Fibroblast of lung (primary cell): ENCODE data around the gene CABP1. TPM values are rescaled to one million over a fixed set of nuclear protein-coding genes. Genes with fewer than 3 reads are reported as not detected.

ENCODE experiments used
- DNase-seq, 2 donors: peaks; one replicate each; pipeline versions ENCODE4 v3.0.0 to v3.0.0-alpha.2; 2010; ENCODE audit warnings: low read depth in 2 of 2
- H2AFZ ChIP-seq: 2 replicates; pipeline ENCODE4 v1.5.1; 2012; ENCODE audit warnings: low read length, control low read depth, inconsistent platforms
- H3K27ac ChIP-seq: 2 replicates; pipeline ENCODE4 v1.5.1; 2011; ENCODE audit warnings: low read length, control low read depth; ENCODE audit not compliant: insufficient read depth
- H3K27me3 ChIP-seq: 2 replicates; pipeline ENCODE4 v1.5.1; 2011; ENCODE audit warnings: mild to moderate bottlenecking, low read length; ENCODE audit not compliant: control insufficient read depth, insufficient read depth
- H3K36me3 ChIP-seq: 2 replicates; pipeline ENCODE4 v1.5.1; 2011; ENCODE audit warnings: low read length; ENCODE audit not compliant: control insufficient read depth, insufficient read depth
- H3K4me1 ChIP-seq: 2 replicates; pipeline ENCODE4 v1.5.1; 2011; ENCODE audit warnings: low read length; ENCODE audit not compliant: control insufficient read depth, insufficient read depth; ENCODE audit errors: extremely low read depth
- H3K4me2 ChIP-seq: 2 replicates; pipeline ENCODE4 v1.5.1; 2011; ENCODE audit warnings: low read length, control low read depth; ENCODE audit not compliant: insufficient read depth; ENCODE audit errors: extremely low read depth
- H3K4me3 ChIP-seq, 4 experiments: fragments of 200-600 bp in 1 of 4; sonication (generic) in 1 of 4; replicated peaks in 1 of 4; 2 replicates each; pipeline ENCODE4 v1.5.1; 2011 to 2016; ENCODE audit warnings: low read length in 4 of 4, low read depth in 3 of 4, mild to moderate bottlenecking in 3 of 4, control low read depth in 2 of 4, inconsistent platforms in 1 of 4, mixed read lengths in 1 of 4; ENCODE audit not compliant: insufficient read depth in 1 of 4; ENCODE audit errors: control extremely low read depth in 1 of 4
- H3K79me2 ChIP-seq: 2 replicates; pipeline ENCODE4 v1.5.1; 2012; ENCODE audit warnings: mild to moderate bottlenecking, low read length, inconsistent platforms; ENCODE audit not compliant: control insufficient read depth, insufficient read depth
- H3K9ac ChIP-seq: 2 replicates; pipeline ENCODE4 v1.5.1; 2011; ENCODE audit warnings: mild to moderate bottlenecking, low read length, control low read depth; ENCODE audit not compliant: insufficient read depth
- H3K9me3 ChIP-seq: 2 replicates; pipeline ENCODE4 v1.5.1; 2012; ENCODE audit warnings: low read depth, low read length; ENCODE audit not compliant: control insufficient read depth, insufficient read depth
- H4K20me1 ChIP-seq: 2 replicates; pipeline ENCODE4 v1.5.1; 2011; ENCODE audit warnings: low read length; ENCODE audit not compliant: control insufficient read depth, insufficient read depth; ENCODE audit errors: extremely low read depth
- CTCF ChIP-seq, 2 donors: IDR thresholded peaks in 1 of 2; conservative IDR thresholded peaks in 1 of 2; 1 replicate in 1 of 2; 2 replicates in 1 of 2; pipeline ENCODE4 v1.5.1; 2011 to 2012; ENCODE audit warnings: low read length in 2 of 2, control low read depth in 1 of 2, inconsistent platforms in 1 of 2, low read depth in 1 of 2, mild to moderate bottlenecking in 1 of 2
- EZH2 ChIP-seq: IDR thresholded peaks from 2 replicates; pipeline ENCODE4 v1.5.1; 2012; ENCODE audit warnings: low read length, control low read depth, mild to moderate bottlenecking; ENCODE audit errors: missing control alignments
- polyA plus RNA-seq, 2 donors: library from polyadenylated mRNA; depleted of rRNA in 1 of 2; stranded (reverse) in 1 of 2; unstranded in 1 of 2; fragments of >200 nt; gene quantifications; 2 replicates each; pipeline ENCODE4 v1.2.1, GENCODE V29; 2011 to 2012; ENCODE audit warnings: missing spikeins in 1 of 2
- total RNA-seq: library from RNA; depleted of rRNA; stranded (reverse); fragments of >200 nt; gene quantifications from 2 replicates; pipeline ENCODE4 v1.2.1, GENCODE V29; 2014

CABP1 gene
- total and polyA plus RNA-seq, 2 donors (not counting 1 experiment from before 2014, with no cell fraction given): 0.36 TPM; not detected in 1

GRCh38 chr12:120643574-120643973, 3.1 kb downstream of the CABP1 start:
- H3K36me3 ChIP-seq: no peaks in the 10 kb centered on the region
- no peak overlapping the region for H3K4me2 ChIP-seq
- no peak overlapping the region for H3K9ac ChIP-seq
- DNase-seq: no peak
- no peaks in the 10 kb centered on the region for H3K4me1 ChIP-seq
- no peaks in the 10 kb centered on the region for H4K20me1 ChIP-seq
- H3K9me3 ChIP-seq: no peaks in the 10 kb centered on the region
- H3K4me3 ChIP-seq: no peak overlapping the region
- H3K79me2 ChIP-seq: no peaks in the 10 kb centered on the region
- H3K27ac ChIP-seq: no peak overlapping the region
- no peak overlapping the region for H2AFZ ChIP-seq
- peaks cover 43% of the 10 kb centered on the region for H3K27me3 ChIP-seq
- no peak for TF ChIP-seq CTCF (conservative IDR thresholded peaks at IDR 0.05 in 1 of 2, IDR thresholded peaks at IDR 0.05 in 1 of 2; ENCODE audit: low read depth in 1 of 2, low read length in 2 of 2)

- TF ChIP-seq EZH2 (no peak), CTCF (conservative IDR thresholded peaks at IDR 0.05 in 1 of 2, IDR thresholded peaks at IDR 0.05 in 1 of 2; ENCODE audit: low read depth in 1 of 2, low read length in 2 of 2) (no peak)
- H3K4me2 ChIP-seq: no peak overlapping the region
- no peaks in the 10 kb centered on the region for H3K9me3 ChIP-seq
- H3K4me3 ChIP-seq: no peak overlapping the region
- no peaks in the 10 kb centered on the region for H4K20me1 ChIP-seq
- H3K27me3 ChIP-seq: peaks cover 45% of the 10 kb centered on the region
- no peak overlapping the region for H3K27ac ChIP-seq
- H3K79me2 ChIP-seq: no peaks in the 10 kb centered on the region
- DNase-seq: no peak
- H3K36me3 ChIP-seq: no peaks in the 10 kb centered on the region
- H3K4me1 ChIP-seq: peaks cover 5% of the 10 kb centered on the region
- no peak overlapping the region for H3K9ac ChIP-seq
- no peak overlapping the region for H2AFZ ChIP-seq
These were observed 5.6 kb downstream of the CABP1 start for GRCh38 chr12:120646044-120646443.

GRCh38 chr12:120647375-120647755, 6.9 kb downstream of the CABP1 start:
- H3K4me1 ChIP-seq: peaks cover 5% of the 10 kb centered on the region
- no peak overlapping the region for H3K9ac ChIP-seq
- H3K4me2 ChIP-seq: no peak overlapping the region
- no peak for DNase-seq
- H3K36me3 ChIP-seq: no peaks in the 10 kb centered on the region
- no peaks in the 10 kb centered on the region for H3K79me2 ChIP-seq
- H3K27me3 ChIP-seq: peaks cover 44% of the 10 kb centered on the region
- H3K27ac ChIP-seq: no peak overlapping the region
- H3K4me3 ChIP-seq: no peak overlapping the region
- H3K9me3 ChIP-seq: no peaks in the 10 kb centered on the region
- no peaks in the 10 kb centered on the region for H4K20me1 ChIP-seq
- H2AFZ ChIP-seq: no peak overlapping the region
- no peak for TF ChIP-seq EZH2
- no peak for TF ChIP-seq CTCF (conservative IDR thresholded peaks at IDR 0.05 in 1 of 2, IDR thresholded peaks at IDR 0.05 in 1 of 2; ENCODE audit: low read depth in 1 of 2, low read length in 2 of 2)
